ENCODE results near the gene GCSAM. TPM values are rescaled to one million over a fixed set of nuclear protein-coding genes. Genes with fewer than 3 reads are reported as not detected.

The GCSAM gene
- total and polyA plus RNA-seq, 2 experiments from 2014 or later = 0.66 TPM; not detected in 1

- no peaks in the 10 kb centered on the region for H3K9me3 ChIP-seq (ENCODE audit: low read depth)
- H2AFZ ChIP-seq = no peak overlapping the region
- H4K20me1 ChIP-seq (ENCODE audit: insufficient read depth, poor library complexity, severe bottlenecking) = no peaks in the 10 kb centered on the region
- DNase-seq (ENCODE audit: low spot score) = no peak
- H3K4me2 ChIP-seq = no peak overlapping the region
- no peaks in the 10 kb centered on the region for H3K9me2 ChIP-seq (replicated peaks; ENCODE audit: insufficient read depth)
- peaks cover 3% of the 10 kb centered on the region for H3K4me1 ChIP-seq (ENCODE audit: insufficient read depth)
- no peaks in the 10 kb centered on the region for H3K79me2 ChIP-seq
- H3K36me3 ChIP-seq (replicated peaks; ENCODE audit: insufficient read depth, low read depth) = no peaks in the 10 kb centered on the region
- H3K27me3 ChIP-seq = no peaks in the 10 kb centered on the region
- 96% methylated on average over 1 of the region's 1 CpG for WGBS (ENCODE audit: low lambda C conversion rate, missing lambda C conversion rate)
- H3K27ac ChIP-seq = no peak overlapping the region
- TF ChIP-seq EZH2phosphoT487 (IDR thresholded peaks at IDR 0.05; ENCODE audit: low read depth, severe bottlenecking, unreplicated experiment) = no peak
- no peak for TF ChIP-seq CTCF (IDR thresholded peaks at IDR 0.05; ENCODE audit: poor library complexity)
- no peak for TF ChIP-seq EZH2 (IDR thresholded peaks at IDR 0.05; ENCODE audit: borderline replicate concordance)
- no peak overlapping the region for H3K4me3 ChIP-seq
Observed at GRCh38 chr3:112132554-112132953, 494 bp downstream of the GCSAM start.

GRCh38 chr3:112132088-112132487, 960 bp downstream of the GCSAM start:
- Histone ChIP-seq H3K79me2 (no peaks in the 10 kb centered on the region), H3K4me3 (no peak overlapping the region), H3K36me3 (replicated peaks; ENCODE audit: insufficient read depth, low read depth) (no peaks in the 10 kb centered on the region), H3K4me1 (ENCODE audit: insufficient read depth) (peaks cover 3% of the 10 kb centered on the region), H3K9me2 (replicated peaks; ENCODE audit: insufficient read depth) (no peaks in the 10 kb centered on the region), H3K27me3 (no peaks in the 10 kb centered on the region), H3K4me2 (no peak overlapping the region), H3K9me3 (ENCODE audit: low read depth) (no peaks in the 10 kb centered on the region), H3K27ac (no peak overlapping the region), H2AFZ (no peak overlapping the region), H4K20me1 (ENCODE audit: insufficient read depth, poor library complexity, severe bottlenecking) (no peaks in the 10 kb centered on the region)
- 92% methylated on average over 3 of the region's 3 CpGs for whole genome bisulfite sequencing (ENCODE audit: low lambda C conversion rate, missing lambda C conversion rate)
- DNase-seq (ENCODE audit: low spot score) = no peak
- TF ChIP-seq EZH2 (IDR thresholded peaks at IDR 0.05; ENCODE audit: borderline replicate concordance) (no peak), EZH2phosphoT487 (IDR thresholded peaks at IDR 0.05; ENCODE audit: low read depth, severe bottlenecking, unreplicated experiment) (no peak), CTCF (IDR thresholded peaks at IDR 0.05; ENCODE audit: poor library complexity) (no peak)

- Histone ChIP-seq H3K79me2 (no peaks in the 10 kb centered on the region), H3K27ac (no peak overlapping the region), H3K4me3 (no peak overlapping the region), H3K36me3 (replicated peaks; ENCODE audit: insufficient read depth, low read depth) (no peaks in the 10 kb centered on the region), H3K9me2 (replicated peaks; ENCODE audit: insufficient read depth) (no peaks in the 10 kb centered on the region), H3K4me2 (no peak overlapping the region), H3K27me3 (no peaks in the 10 kb centered on the region), H2AFZ (no peak overlapping the region), H4K20me1 (ENCODE audit: insufficient read depth, poor library complexity, severe bottlenecking) (no peaks in the 10 kb centered on the region), H3K4me1 (ENCODE audit: insufficient read depth) (peaks cover 3% of the 10 kb centered on the region), H3K9me3 (ENCODE audit: low read depth) (no peaks in the 10 kb centered on the region)
- no peak for DNase-seq (ENCODE audit: low spot score)
- WGBS (ENCODE audit: low lambda C conversion rate, missing lambda C conversion rate) = 97% methylated on average over 3 of the region's 3 CpGs
- TF ChIP-seq CTCF (IDR thresholded peaks at IDR 0.05; ENCODE audit: poor library complexity) (no peak), EZH2 (IDR thresholded peaks at IDR 0.05; ENCODE audit: borderline replicate concordance) (no peak), EZH2phosphoT487 (IDR thresholded peaks at IDR 0.05; ENCODE audit: low read depth, severe bottlenecking, unreplicated experiment) (no peak)
Observed at GRCh38 chr3:112131111-112131510, 1.9 kb downstream of the GCSAM start.

DNA sequence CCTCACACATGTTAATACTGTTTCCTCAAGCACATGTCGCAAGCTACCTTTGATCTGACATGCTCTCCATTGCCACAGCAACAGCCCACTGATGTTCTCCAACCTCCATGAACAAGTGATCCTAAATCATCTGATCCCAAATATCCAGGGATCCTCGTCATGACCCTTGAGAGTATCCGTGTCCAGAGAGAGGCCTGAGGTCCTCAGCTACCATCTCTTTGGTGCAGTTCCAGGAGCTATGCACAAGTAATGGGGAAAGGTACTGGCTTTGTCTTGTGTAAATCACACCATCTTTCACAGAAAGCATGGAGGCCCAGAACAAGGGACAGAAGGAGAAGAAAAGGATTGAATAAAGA, 2.4 kb downstream of the GCSAM start:
- no peak overlapping the region for H3K4me3 ChIP-seq
- H3K4me2 ChIP-seq = no peak overlapping the region
- H4K20me1 ChIP-seq (ENCODE audit: insufficient read depth, poor library complexity, severe bottlenecking) = no peaks in the 10 kb centered on the region
- no peaks in the 10 kb centered on the region for H3K9me2 ChIP-seq (replicated peaks; ENCODE audit: insufficient read depth)
- H3K36me3 ChIP-seq (replicated peaks; ENCODE audit: insufficient read depth, low read depth) = no peaks in the 10 kb centered on the region
- no peaks in the 10 kb centered on the region for H3K79me2 ChIP-seq
- 93% methylated on average over 3 of the region's 3 CpGs for WGBS (ENCODE audit: low lambda C conversion rate, missing lambda C conversion rate)
- H3K9me3 ChIP-seq (ENCODE audit: low read depth) = no peaks in the 10 kb centered on the region
- TF ChIP-seq CTCF (IDR thresholded peaks at IDR 0.05; ENCODE audit: poor library complexity) = no peak
- no peak for TF ChIP-seq EZH2phosphoT487 (IDR thresholded peaks at IDR 0.05; ENCODE audit: low read depth, severe bottlenecking, unreplicated experiment)
- no peak for TF ChIP-seq EZH2 (IDR thresholded peaks at IDR 0.05; ENCODE audit: borderline replicate concordance)
- peaks cover 3% of the 10 kb centered on the region for H3K4me1 ChIP-seq (ENCODE audit: insufficient read depth)
- H3K27ac ChIP-seq = no peak overlapping the region
- DNase-seq (ENCODE audit: low spot score) = no peak
- H2AFZ ChIP-seq = no peak overlapping the region
- no peaks in the 10 kb centered on the region for H3K27me3 ChIP-seq

Data from hepatocyte (in vitro differentiated cells).